ENCODE data around the gene SIVA1. TPM values are rescaled to one million over a fixed set of nuclear protein-coding genes. Genes with fewer than 3 reads are reported as not detected.

Gene SIVA1
- total and polyA plus RNA-seq, 8 donors = 29.1 to 136 (median 42.6) TPM

DNA sequence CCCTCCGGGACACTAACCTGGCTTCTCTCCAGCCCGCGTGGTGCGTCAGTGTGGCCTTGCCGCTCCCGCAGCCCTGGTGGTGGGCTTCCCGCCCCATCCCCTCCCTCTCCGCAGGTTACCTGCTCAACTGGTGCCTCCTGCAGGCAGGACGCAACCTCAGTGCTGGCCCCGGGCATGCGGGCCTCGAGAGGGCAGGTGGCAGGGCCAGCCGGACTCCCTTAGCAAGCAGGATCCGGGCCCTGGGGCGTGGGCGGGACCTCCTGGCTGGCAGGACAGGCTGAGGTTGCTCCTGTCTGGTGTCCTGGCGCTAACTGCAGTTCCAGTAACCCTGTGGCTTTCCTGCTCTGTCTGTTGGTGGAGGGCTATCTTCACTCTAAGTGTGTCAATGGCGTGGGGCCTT is 37.5 kb upstream of the SIVA1 start:
- H3K4me3 ChIP-seq = no peak overlapping the region
- H3K27ac ChIP-seq = no peak overlapping the region
- FAIRE-seq = no peak
- intact Hi-C loops (cut with DNase I) = no loop called here
- H3K36me3 ChIP-seq = peaks cover 0 to 18% (median 4%) of the 10 kb centered on the region in 3 donors
- TF ChIP-seq CTCF (IDR thresholded peaks at IDR 0.05) = no peak
- ATAC-seq = no peak
- DNase-seq = no peak
- H3K4me1 ChIP-seq = no peaks in the 10 kb centered on the region
- 90 to 93% methylated on average over 18 of the region's 18 CpGs for WGBS, 2 donors
- H3K9me3 ChIP-seq = no peaks in the 10 kb centered on the region
- H3K27me3 ChIP-seq = no peaks in the 10 kb centered on the region

- no peak for FAIRE-seq
- H3K4me3 ChIP-seq = no peak overlapping the region
- ATAC-seq = no peak
- H3K27me3 ChIP-seq = no peaks in the 10 kb centered on the region
- TF ChIP-seq CTCF (IDR thresholded peaks at IDR 0.05) = no peak
- intact Hi-C loops (cut with DNase I) = no loop called here
- no peaks in the 10 kb centered on the region for H3K9me3 ChIP-seq
- H3K27ac ChIP-seq = no peak overlapping the region
- no peaks in the 10 kb centered on the region for H3K4me1 ChIP-seq
- WGBS, 2 donors = 89 to 94% methylated on average over 12 of the region's 12 CpGs
- H3K36me3 ChIP-seq = peaks cover 0 to 15% (median 4%) of the 10 kb centered on the region in 3 donors
- DNase-seq = no peak
Measured at GRCh38 chr14:104715871-104716270, 37.1 kb upstream of the SIVA1 start.

DNA sequence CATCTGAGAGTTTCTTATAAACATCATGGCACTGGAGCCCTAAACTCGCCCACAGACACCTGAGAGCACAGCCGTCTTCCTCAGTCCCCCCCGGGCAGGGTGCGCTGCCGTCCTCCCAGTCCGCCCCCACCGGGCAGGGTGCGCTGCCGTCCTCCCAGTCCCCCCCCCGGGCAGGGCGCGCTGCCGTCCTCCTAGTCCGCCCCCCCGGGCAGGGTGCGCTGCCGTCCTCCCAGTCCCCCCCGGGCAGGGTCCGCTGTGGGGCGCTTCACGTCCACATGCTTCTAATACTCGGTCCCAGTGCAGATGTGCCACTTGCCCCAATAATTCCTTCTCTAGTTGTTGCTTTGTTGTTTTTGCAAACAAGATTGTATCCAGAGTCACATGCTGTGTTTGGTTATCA is 35.8 kb upstream of the SIVA1 start:
- Histone ChIP-seq H3K4me1 (no peaks in the 10 kb centered on the region), H3K9me3 (no peaks in the 10 kb centered on the region), H3K27me3 (no peaks in the 10 kb centered on the region), H3K4me3 (no peak overlapping the region), H3K27ac (no peak overlapping the region), H3K36me3 (peaks cover 0 to 8% (median 0%) of the 10 kb centered on the region in 3 donors)
- TF ChIP-seq CTCF (IDR thresholded peaks at IDR 0.05) = no peak
- 91 to 92% methylated on average over 19 to 22 of the region's 22 CpGs for WGBS, 2 donors
- intact Hi-C loops (cut with DNase I) = no loop called here
- no peak for ATAC-seq
- DNase-seq = no peak
- FAIRE-seq = no peak

DNA sequence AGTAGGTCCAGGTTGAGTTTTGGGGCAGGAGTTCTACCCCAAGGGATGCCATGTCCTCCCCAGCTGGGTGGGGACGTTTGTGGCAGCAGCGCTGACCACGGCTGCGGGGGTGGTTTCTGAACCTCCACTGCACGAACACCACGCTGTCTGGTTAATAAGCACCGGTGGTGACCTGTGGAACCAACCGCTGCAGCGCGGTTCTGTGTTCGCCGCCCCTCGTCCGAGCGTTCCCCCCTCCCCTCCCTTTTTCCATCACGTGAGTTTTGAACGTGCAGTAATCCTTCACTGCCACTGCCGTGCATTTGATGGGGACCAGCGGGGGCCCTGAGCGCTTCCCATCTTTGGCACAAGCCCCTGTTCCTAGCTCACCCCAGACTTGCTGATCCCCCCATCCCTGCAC is 35.3 kb upstream of the SIVA1 start:
- intact Hi-C loops (cut with DNase I) = no loop called here
- no peak for DNase-seq
- no peak for FAIRE-seq
- 80 to 88% methylated on average over 20 of the region's 20 CpGs for WGBS, 2 donors
- no peak for TF ChIP-seq CTCF (IDR thresholded peaks at IDR 0.05)
- no peak for ATAC-seq
- H3K27ac ChIP-seq = no peak overlapping the region
- no peaks in the 10 kb centered on the region for H3K4me1 ChIP-seq
- H3K9me3 ChIP-seq = no peaks in the 10 kb centered on the region
- H3K27me3 ChIP-seq = no peaks in the 10 kb centered on the region
- peaks cover 0 to 8% (median 0%) of the 10 kb centered on the region in 3 donors for H3K36me3 ChIP-seq
- H3K4me3 ChIP-seq = no peak overlapping the region

- no peaks in the 10 kb centered on the region for H3K27me3 ChIP-seq
- no peak overlapping the region for H3K4me3 ChIP-seq
- no peaks in the 10 kb centered on the region for H3K4me1 ChIP-seq
- H3K9me3 ChIP-seq = no peaks in the 10 kb centered on the region
- intact Hi-C loops (cut with DNase I) = no loop called here
- DNase-seq = no peak
- ATAC-seq = no peak
- TF ChIP-seq CTCF (IDR thresholded peaks at IDR 0.05) = no peak
- no peak overlapping the region for H3K27ac ChIP-seq
- peaks cover 0 to 8% (median 0%) of the 10 kb centered on the region in 3 donors for H3K36me3 ChIP-seq
- FAIRE-seq = no peak
- 91 to 92% methylated on average over 10 of the region's 10 CpGs for WGBS, 2 donors
Measured at GRCh38 chr14:104718147-104718546, 34.8 kb upstream of the SIVA1 start.
